ENCODE data around the gene FAM163B.

Gene FAM163B

DNA sequence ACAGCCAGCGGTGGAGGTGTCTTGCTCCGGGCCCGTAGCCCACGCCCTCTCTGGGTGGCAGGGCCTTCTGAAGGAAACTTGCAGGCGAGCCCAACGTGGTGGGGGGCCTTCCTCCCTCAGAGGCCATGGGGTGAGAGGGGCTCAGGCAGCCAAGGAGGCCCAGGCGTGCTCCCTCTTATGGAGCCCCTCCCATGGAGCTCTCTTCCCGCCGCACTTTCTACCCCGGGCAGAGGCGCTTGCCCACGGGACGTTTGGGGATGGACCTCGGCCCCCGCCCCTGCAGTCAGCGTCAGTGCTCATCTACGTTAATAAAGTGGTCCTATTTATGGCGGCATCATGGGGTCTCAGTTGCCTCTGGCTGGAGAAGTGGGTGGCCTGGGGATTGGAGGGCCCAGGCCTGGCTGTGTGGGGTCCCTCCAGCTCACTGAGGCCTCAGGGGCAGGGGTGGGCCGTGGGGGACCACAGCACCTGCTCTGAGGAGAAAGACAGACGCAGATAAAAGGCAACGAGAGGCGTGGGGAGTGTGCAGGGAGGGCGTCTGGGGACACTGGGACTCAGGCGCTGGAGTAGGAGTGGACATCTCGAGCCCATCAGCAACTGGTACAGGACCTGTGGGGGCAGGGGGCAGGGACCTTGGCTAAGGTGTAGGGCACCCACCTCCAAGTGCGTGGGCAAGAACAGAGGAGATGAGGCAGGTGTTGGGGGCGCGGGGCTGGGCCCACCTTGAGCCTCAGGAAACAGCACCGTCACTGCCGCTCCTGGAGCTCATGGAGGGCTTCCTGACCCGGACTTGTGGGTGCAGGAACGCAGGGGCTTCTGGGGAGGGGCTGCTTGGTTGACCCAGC lies 33.8 kb downstream of the FAM163B start:
- no peak for DNase-seq (ENCODE audit: low spot score)
- TF ChIP-seq, protein P1, sequence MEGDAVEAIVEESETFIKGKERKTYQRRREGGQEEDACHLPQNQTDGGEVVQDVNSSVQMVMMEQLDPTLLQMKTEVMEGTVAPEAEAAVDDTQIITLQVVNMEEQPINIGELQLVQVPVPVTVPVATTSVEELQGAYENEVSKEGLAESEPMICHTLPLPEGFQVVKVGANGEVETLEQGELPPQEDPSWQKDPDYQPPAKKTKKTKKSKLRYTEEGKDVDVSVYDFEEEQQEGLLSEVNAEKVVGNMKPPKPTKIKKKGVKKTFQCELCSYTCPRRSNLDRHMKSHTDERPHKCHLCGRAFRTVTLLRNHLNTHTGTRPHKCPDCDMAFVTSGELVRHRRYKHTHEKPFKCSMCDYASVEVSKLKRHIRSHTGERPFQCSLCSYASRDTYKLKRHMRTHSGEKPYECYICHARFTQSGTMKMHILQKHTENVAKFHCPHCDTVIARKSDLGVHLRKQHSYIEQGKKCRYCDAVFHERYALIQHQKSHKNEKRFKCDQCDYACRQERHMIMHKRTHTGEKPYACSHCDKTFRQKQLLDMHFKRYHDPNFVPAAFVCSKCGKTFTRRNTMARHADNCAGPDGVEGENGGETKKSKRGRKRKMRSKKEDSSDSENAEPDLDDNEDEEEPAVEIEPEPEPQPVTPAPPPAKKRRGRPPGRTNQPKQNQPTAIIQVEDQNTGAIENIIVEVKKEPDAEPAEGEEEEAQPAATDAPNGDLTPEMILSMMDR (IDR thresholded peaks at IDR 0.05; ENCODE audit: extremely low read depth, missing control alignments) = no peak

DNA sequence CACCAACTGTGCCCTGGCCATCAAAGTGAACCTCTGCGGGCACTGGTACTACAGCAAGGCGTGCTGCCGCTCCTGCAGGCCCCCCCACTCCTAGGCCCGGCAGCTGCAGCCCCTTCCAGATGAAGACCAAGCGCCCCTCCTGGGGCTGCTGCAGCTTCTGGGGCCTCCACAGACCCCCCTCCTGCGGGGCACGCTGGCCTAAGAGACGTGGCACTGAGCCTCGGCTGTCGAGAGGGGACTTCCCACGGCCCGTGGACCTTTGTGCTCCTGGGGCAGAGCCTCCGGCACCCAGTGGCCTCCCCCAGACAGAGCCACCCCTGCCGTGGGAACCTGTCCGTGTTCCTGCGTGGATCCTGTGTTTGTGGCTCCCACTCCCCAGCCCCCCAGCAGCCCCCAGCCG lies 34.4 kb downstream of the FAM163B start:
- no peak for DNase-seq (ENCODE audit: low spot score)
- TF ChIP-seq, protein P1 (IDR thresholded peaks at IDR 0.05; ENCODE audit: extremely low read depth, missing control alignments) = no peak

DNA sequence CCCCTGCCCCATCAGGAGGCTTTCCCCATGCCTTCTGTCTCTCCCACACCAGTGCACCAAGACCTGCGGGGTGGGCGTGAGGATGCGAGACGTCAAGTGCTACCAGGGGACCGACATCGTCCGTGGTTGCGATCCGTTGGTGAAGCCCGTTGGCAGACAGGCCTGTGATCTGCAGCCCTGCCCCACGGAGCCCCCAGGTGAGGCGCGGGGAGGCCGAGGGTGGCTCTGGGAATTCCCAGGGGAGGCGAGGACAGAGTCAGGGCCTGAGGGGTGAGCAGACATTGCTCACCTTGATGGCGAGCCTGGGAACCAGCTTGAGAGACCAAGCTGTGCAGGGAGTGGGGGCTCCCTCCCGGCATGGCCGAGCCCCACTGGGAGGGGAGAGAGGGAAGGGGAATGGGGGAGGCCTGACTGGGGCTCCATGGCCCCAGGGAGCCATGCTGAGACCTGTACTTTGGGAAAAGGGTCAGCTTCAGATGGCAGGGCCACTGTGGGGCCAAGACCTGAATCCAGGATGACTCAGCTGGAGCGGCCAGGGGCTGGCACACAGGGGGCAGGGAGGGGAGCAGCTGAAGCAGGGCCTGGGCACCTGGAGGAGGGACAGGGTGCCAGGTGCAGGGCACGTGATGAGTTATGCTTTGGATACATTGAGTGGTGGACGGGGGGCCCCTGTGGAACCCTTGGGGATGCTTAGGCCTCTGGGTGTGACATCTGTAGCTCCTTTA lies 35.2 kb downstream of the FAM163B start:
- no peak for DNase-seq (ENCODE audit: low spot score)
- TF ChIP-seq, protein P1 (IDR thresholded peaks at IDR 0.05; ENCODE audit: extremely low read depth, missing control alignments) = no peak

DNA sequence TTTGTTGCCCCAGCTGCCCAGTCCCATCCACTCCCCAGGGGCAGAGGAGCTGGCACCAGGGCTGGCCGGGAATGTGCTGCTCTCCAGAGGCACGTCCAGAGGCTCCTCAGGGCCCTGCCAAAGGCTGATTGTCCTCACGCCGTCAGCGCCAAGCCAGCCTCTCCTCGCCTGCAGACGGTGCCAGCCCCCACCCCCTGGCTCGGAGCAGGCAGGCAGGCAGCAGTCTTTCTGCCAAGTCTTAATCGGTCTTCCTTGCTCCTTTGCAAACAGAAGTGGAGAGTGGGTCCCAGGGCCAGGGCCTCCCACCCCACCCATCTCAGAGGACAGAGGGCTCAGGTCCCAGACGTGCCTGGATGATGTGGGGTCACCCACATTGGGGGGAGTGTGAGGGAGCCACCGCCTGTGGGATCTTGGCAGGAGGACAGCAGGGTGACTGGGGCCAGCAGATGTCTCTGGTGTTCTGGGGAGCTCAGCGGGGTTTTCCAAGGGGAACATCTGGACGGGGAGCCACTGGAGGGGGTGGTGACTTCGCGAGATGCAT lies 36.3 kb downstream of the FAM163B start:
- TF ChIP-seq, protein P1 (IDR thresholded peaks at IDR 0.05; ENCODE audit: extremely low read depth, missing control alignments) = no peak
- no peak for DNase-seq (ENCODE audit: low spot score)

DNA sequence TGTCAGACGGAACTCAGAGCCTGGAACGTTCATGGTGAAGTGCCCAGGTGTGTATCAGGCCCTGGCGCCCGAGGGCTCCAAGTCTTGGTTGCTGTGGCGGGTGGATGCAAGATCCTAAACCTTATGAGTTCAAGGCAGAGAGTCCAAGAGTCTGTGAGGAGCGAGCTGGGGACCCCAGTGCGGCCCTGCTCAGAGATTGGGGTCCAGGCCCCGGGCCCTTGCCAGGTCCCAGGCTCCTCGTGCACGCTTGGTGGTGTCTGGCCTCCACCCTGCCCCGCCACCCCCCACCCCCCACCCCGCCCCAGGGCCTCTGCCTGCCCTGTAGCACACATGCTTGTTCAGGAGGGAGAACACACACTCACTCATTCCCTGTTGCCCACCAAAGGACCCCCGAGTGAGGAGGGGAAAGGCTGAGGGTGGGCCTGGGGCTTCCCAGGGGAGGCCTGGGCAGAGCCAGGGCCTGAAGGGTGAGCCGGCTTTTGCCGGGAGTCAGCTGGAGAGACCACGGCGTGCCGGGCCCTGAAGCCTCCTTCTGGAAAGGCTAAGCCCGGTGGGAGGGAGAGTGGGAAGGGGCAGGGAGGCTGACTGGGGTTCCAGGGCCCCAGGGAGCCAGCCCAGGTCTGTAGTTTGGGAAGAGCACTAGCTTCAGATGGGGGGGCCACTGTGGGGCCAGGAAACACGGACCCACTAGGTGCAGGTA lies 37.1 kb downstream of the FAM163B start:
- TF ChIP-seq, protein P1 (IDR thresholded peaks at IDR 0.05; ENCODE audit: extremely low read depth, missing control alignments) = no peak
- DNase-seq (ENCODE audit: low spot score) = no peak

DNA sequence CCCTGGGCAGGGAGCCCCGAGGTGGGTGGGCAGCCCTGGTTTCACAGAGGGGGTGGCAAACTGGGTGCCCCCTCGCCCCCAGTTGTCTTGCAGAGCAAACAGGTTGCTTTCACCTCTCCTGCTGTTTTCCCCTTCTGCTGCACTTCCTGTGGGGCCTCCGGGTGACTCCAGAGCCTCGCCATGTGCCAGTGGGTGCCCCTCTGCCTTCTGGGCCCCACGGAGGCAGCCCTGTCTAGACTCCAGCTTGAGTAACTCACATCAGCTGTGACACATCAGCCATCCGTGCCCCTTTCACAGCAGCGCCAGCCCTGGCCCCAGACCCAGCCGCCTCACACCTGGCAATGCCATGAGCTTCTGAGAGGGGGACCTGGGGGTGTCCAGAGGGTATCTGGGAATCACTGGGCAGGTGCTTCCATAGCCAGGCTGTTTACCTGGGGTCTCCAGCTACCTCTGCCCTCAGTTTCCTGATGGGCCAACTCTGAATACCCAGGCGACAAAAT lies 37.7 kb downstream of the FAM163B start:
- TF ChIP-seq, protein P1 (IDR thresholded peaks at IDR 0.05; ENCODE audit: extremely low read depth, missing control alignments) = no peak
- no peak for DNase-seq (ENCODE audit: low spot score)
